Endothelial cell of umbilical vein (primary cell): ENCODE measurements around the gene PPP1R1B. TPM values are rescaled to one million over a fixed set of nuclear protein-coding genes. Genes with fewer than 3 reads are reported as not detected.

Experiments used
- BruUV-seq: library from RNA; stranded (reverse); fragments of 400-500 nt; replicated peaks from 2 replicates; lab custom pipeline; 2021; lab: Mats Ljungman, UMichigan
- CTCF ChIA-PET: fragments of 300-600, 350-600 bp; sonication (Branson Sonifier 250); formaldehyde crosslinking; loops from one replicate; lab custom pipeline; 2021; ENCODE audit warnings: antibody characterized with exemption, inconsistent platforms; lab: Charles Lee
- POLR2A ChIA-PET: fragments of 300-600, 350-600 bp; sonication (Branson Sonifier 250); formaldehyde crosslinking; loops from one replicate; lab custom pipeline; 2021; ENCODE audit warnings: antibody characterized with exemption, inconsistent platforms; lab: Charles Lee
- DNase-seq: peaks from one replicate; pipeline ENCODE4 v3.0.0-alpha.2; 2011; ENCODE audit warnings: low read depth, low spot score
- FAIRE-seq: peaks from 2 replicates; lab custom pipeline; 2011; peaks lifted over from hg19 to GRCh38; lab: Jason Lieb, UNC
- H2AFZ ChIP-seq: 2 replicates; pipeline ENCODE4 v1.6.0; 2012; ENCODE audit warnings: low read depth, low read length, control low read depth, inconsistent platforms
- H3K27ac ChIP-seq: 2 replicates; pipeline ENCODE4 v1.5.1; 2011; ENCODE audit warnings: low read depth, mild to moderate bottlenecking, control low read depth, low read length, moderate library complexity; ENCODE audit not compliant: insufficient read depth
- H3K27me3 ChIP-seq, 2 experiments: 2 replicates each; pipeline versions ENCODE4 v1.6.0 to v1.6.1; 2011; ENCODE audit warnings: low read length in 2 of 2, mixed read lengths in 1 of 2; ENCODE audit not compliant: control insufficient read depth in 2 of 2, insufficient read depth in 2 of 2
- H3K36me3 ChIP-seq, 2 experiments: 2 replicates in 1 of 2; 3 replicates in 1 of 2; pipeline ENCODE4 v1.5.1; 2011; ENCODE audit warnings: low read length in 2 of 2, mild to moderate bottlenecking in 1 of 2, moderate library complexity in 1 of 2; ENCODE audit not compliant: control insufficient read depth in 2 of 2, insufficient read depth in 2 of 2; ENCODE audit errors: extremely low read depth in 1 of 2
- H3K4me1 ChIP-seq: 3 replicates; pipeline ENCODE4 v1.5.1; 2011; ENCODE audit warnings: mild to moderate bottlenecking, low read length; ENCODE audit not compliant: control insufficient read depth, insufficient read depth; ENCODE audit errors: extremely low read depth
- H3K4me2 ChIP-seq: 2 replicates; pipeline ENCODE4 v1.6.1; 2011; ENCODE audit warnings: low read length, control low read depth, mixed read lengths; ENCODE audit not compliant: insufficient read depth
- H3K4me3 ChIP-seq, 3 experiments: fragments of 200-600 bp in 1 of 3; sonication (generic), shearing (Covaris generic) in 1 of 3; replicated peaks in 1 of 3; 2 replicates each; pipeline ENCODE4 v1.5.1; 2011 to 2016; ENCODE audit warnings: control low read depth in 3 of 3, low read length in 3 of 3, mild to moderate bottlenecking in 2 of 3, inconsistent platforms in 1 of 3, low read depth in 1 of 3, moderate library complexity in 1 of 3; ENCODE audit not compliant: insufficient read depth in 1 of 3
- H3K79me2 ChIP-seq: 2 replicates; pipeline ENCODE4 v1.6.0; 2012; ENCODE audit warnings: low read length, inconsistent platforms; ENCODE audit not compliant: control insufficient read depth, insufficient read depth
- H3K9ac ChIP-seq: replicated peaks from 2 replicates; pipeline ENCODE3; 2011; ENCODE audit warnings: low read length, control low read depth; ENCODE audit not compliant: insufficient read depth; ENCODE audit errors: extremely low read depth
- H3K9me1 ChIP-seq: replicated peaks from 3 replicates; pipeline ENCODE4 v1.6.0; 2011; ENCODE audit warnings: mild to moderate bottlenecking, low read length; ENCODE audit not compliant: control insufficient read depth, insufficient read depth; ENCODE audit errors: extremely low read depth
- H3K9me3 ChIP-seq: replicated peaks from 2 replicates; pipeline ENCODE4 v1.5.1; 2012; ENCODE audit warnings: low read length, inconsistent platforms; ENCODE audit not compliant: control insufficient read depth, insufficient read depth
- H4K20me1 ChIP-seq: replicated peaks from 2 replicates; pipeline ENCODE3; 2011; ENCODE audit warnings: mild to moderate bottlenecking, low read length; ENCODE audit not compliant: control insufficient read depth, insufficient read depth; ENCODE audit errors: extremely low read depth
- CTCF ChIP-seq, 2 donors: IDR thresholded peaks; 1 replicate in 1 of 2; 2 replicates in 1 of 2; pipeline ENCODE4 v1.5.1; 2011; ENCODE audit warnings: low read length in 2 of 2, mild to moderate bottlenecking in 2 of 2, moderate library complexity in 2 of 2, control low read depth in 1 of 2, inconsistent platforms in 1 of 2, low read depth in 1 of 2; ENCODE audit not compliant: insufficient read depth in 1 of 2; ENCODE audit errors: extremely low read depth in 1 of 2
- EZH2 ChIP-seq: IDR thresholded peaks from 2 replicates; pipeline ENCODE4 v1.6.1; 2012; ENCODE audit warnings: borderline replicate concordance, low read depth, mild to moderate bottlenecking, moderate library complexity, low read length, inconsistent platforms; ENCODE audit not compliant: severe bottlenecking
- FOS ChIP-seq: IDR thresholded peaks from 2 replicates; pipeline ENCODE4 v1.6.1; 2011; ENCODE audit warnings: mild to moderate bottlenecking, low read length, moderate library complexity, borderline replicate concordance; ENCODE audit not compliant: insufficient read depth
- GATA2 ChIP-seq: IDR thresholded peaks from 2 replicates; pipeline ENCODE4 v1.7.0; 2011; ENCODE audit warnings: low read depth, mild to moderate bottlenecking, moderate library complexity, mixed read lengths, low read length; ENCODE audit not compliant: insufficient read length, insufficient read depth
- JUN ChIP-seq: IDR thresholded peaks from 2 replicates; pipeline ENCODE4 v1.6.1; 2011; ENCODE audit warnings: borderline replicate concordance, low read depth; ENCODE audit not compliant: insufficient read length, insufficient read depth
- MAX ChIP-seq: IDR thresholded peaks from 2 replicates; pipeline ENCODE4 v1.6.1; 2011; ENCODE audit not compliant: insufficient read depth, insufficient read length
- MYC ChIP-seq: IDR thresholded peaks from one replicate; pipeline ENCODE4 v1.6.1; 2011; ENCODE audit warnings: mild to moderate bottlenecking, low read depth, low read length
- POLR2A ChIP-seq: IDR thresholded peaks from 2 replicates; pipeline ENCODE4 v1.6.1; 2012; ENCODE audit warnings: low read depth, mild to moderate bottlenecking, control low read depth, low read length
- POLR2AphosphoS5 ChIP-seq: IDR thresholded peaks from 2 replicates; pipeline ENCODE4 v1.6.1; 2012; ENCODE audit warnings: low read depth, mild to moderate bottlenecking, control low read depth, low read length, moderate library complexity; ENCODE audit not compliant: insufficient read depth
- dilution Hi-C: fragments of 300-500 bp; cut with MboI; formaldehyde crosslinking; loops from one replicate; pipeline ENCODE4 v1.15.0; 2019; ENCODE audit warnings: low sequenced_read_pairs; ENCODE audit not compliant: extremely low pct_ligation_motif_present
- intact Hi-C: fragments of 100-400 bp; cut with micrococcal nuclease; formaldehyde crosslinking; loops from one replicate; pipeline ENCODE4 v1.10.0; 2022
- polyA plus RNA-seq, 4 experiments: library from polyadenylated mRNA; depleted of rRNA in 3 of 4; stranded (reverse) in 3 of 4; unstranded in 1 of 4; fragments of >200 nt; gene quantifications; 2 replicates each; pipeline versions ENCODE4 v1.2.1 to v1.2.3, GENCODE V29; 2011 to 2012; ENCODE audit warnings: missing spikeins in 1 of 4
- total RNA-seq: library from RNA; stranded (reverse); gene quantifications from 2 replicates; pipeline ENCODE4 v1.2.3, GENCODE V29; 2021

PPP1R1B gene
- total and polyA plus RNA-seq, 2 donors (not counting 3 experiments of a cell fraction or from before 2014, with no cell fraction given), result not detected

DNA sequence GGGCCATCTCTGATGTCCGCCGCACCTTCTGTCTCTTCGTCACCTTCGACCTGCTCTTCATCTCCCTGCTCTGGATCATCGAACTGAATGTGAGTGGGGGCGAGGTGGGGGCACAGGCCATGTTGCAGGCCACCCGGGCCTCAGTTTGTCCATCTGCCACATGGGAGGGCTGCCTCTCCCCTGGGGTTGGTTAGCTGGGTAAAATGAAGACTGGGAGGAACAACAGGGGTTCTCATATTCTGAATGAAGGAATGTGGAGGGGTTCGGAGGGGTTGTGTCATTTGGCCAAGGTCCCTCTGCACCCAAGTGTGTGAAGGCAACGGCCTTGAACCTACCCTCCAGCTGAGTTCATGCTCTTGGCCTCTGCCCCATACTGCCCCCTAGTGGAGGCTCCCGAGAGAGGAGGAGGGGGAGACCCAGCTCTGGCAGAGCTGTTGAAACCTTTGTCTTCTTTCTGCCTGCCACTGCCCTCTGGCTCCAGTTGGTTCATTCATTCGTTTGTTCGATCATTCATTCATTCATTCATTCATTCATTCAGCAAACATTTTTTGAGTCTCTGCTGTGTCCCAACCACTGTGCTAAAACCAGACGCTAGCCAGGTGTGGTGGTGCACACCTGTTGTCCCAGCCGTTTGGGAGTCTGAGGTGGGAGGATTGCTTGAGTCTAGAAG lies 27.0 kb downstream of the PPP1R1B start:
- no peak overlapping the region for H3K27ac ChIP-seq
- H3K4me1 ChIP-seq, result peaks cover 1% of the 10 kb centered on the region
- dilution Hi-C loops (no loop called here), intact Hi-C loops (loop anchor here (1.0 to 2.0 kb wide), 2 partner anchors 16 to 31 kb away; partner anchors contain the start of gene STARD3)
- DNase-seq, result peak; percentile 35
- POLR2A ChIA-PET, result no interaction called here
- H3K9me1 ChIP-seq, result no peaks in the 10 kb centered on the region
- no TSS peak for BruUV-seq
- CTCF ChIA-PET, result interaction anchor here (0.6 to 9.3 kb wide), 26 partner anchors 10 to 320 kb away, joined by 3 to 114 read pairs (median 6); partner anchors contain the start of genes ERBB2, MIEN1, PGAP3 and PNMT
- no peaks in the 10 kb centered on the region for H4K20me1 ChIP-seq
- no peaks in the 10 kb centered on the region for H3K79me2 ChIP-seq
- peak; percentile 62 for FAIRE-seq
- no peak overlapping the region for H3K4me2 ChIP-seq
- H2AFZ ChIP-seq, result no peak overlapping the region
- no peaks in the 10 kb centered on the region for H3K9me3 ChIP-seq
- H3K36me3 ChIP-seq, result no peaks in the 10 kb centered on the region
- no peak overlapping the region for H3K4me3 ChIP-seq
- no peak overlapping the region for H3K9ac ChIP-seq
- TF ChIP-seq POLR2AphosphoS5, result no peak
- peak; percentile 93 to 96 for TF ChIP-seq CTCF (IDR thresholded peaks at IDR 0.05; ENCODE audit: extremely low read depth in 1 of 2, insufficient read depth in 1 of 2, low read depth in 1 of 2, low read length in 2 of 2)
- H3K27me3 ChIP-seq, result no peaks in the 10 kb centered on the region

GRCh38 chr17:39655105-39655504 lies 28.4 kb downstream of the PPP1R1B start:
- H3K27me3 ChIP-seq, result no peaks in the 10 kb centered on the region
- no peak for TF ChIP-seq POLR2A
- TF ChIP-seq FOS, result no peak
- TF ChIP-seq MYC, result no peak
- no peak for TF ChIP-seq GATA2
- TF ChIP-seq JUN, result no peak
- no peak for TF ChIP-seq MAX
- no peak for TF ChIP-seq POLR2AphosphoS5
- no peak for TF ChIP-seq CTCF (IDR thresholded peaks at IDR 0.05; ENCODE audit: extremely low read depth in 1 of 2, insufficient read depth in 1 of 2, low read depth in 1 of 2, low read length in 2 of 2)
- no peak for TF ChIP-seq EZH2
- H3K4me1 ChIP-seq, result peaks cover 12% of the 10 kb centered on the region
- POLR2A ChIA-PET, result no interaction called here
- no peak overlapping the region for H2AFZ ChIP-seq
- no TSS peak for BruUV-seq
- no peaks in the 10 kb centered on the region for H3K9me3 ChIP-seq
- intact Hi-C loops (no loop called here), dilution Hi-C loops (no loop called here)
- no peaks in the 10 kb centered on the region for H3K79me2 ChIP-seq
- no peak overlapping the region for H3K4me2 ChIP-seq
- no peak overlapping the region for H3K9ac ChIP-seq
- CTCF ChIA-PET, result interaction anchor here (0.7 to 9.3 kb wide), 14 partner anchors 9 to 108 kb away, joined by 3 to 114 read pairs (median 12); partner anchors contain the start of genes MIEN1, PNMT and TCAP
- no peak overlapping the region for H3K27ac ChIP-seq
- no peak for DNase-seq
- no peaks in the 10 kb centered on the region for H3K36me3 ChIP-seq
- no peaks in the 10 kb centered on the region for H3K9me1 ChIP-seq
- no peak for FAIRE-seq
- no peaks in the 10 kb centered on the region for H4K20me1 ChIP-seq
- no peak overlapping the region for H3K4me3 ChIP-seq
